NT2/D1 (cell line): Measurements from ENCODE around the gene CELSR1.

ENCODE experiments used
- DNase-seq: peaks from one replicate; pipeline ENCODE4 v3.0.0-alpha.2; 2011; ENCODE audit warnings: low read depth, low spot score
- H3K27me3 ChIP-seq: 2 replicates; pipeline ENCODE4 v1.6.0; 2011; ENCODE audit warnings: mild to moderate bottlenecking; ENCODE audit not compliant: insufficient read length, insufficient read depth
- H3K36me3 ChIP-seq: 2 replicates; pipeline ENCODE4 v1.6.1; 2011; ENCODE audit warnings: mild to moderate bottlenecking, low read length, mixed read lengths; ENCODE audit not compliant: insufficient read depth, insufficient read length
- H3K4me1 ChIP-seq: 2 replicates; pipeline ENCODE4 v1.5.1; 2011; ENCODE audit not compliant: insufficient read depth, insufficient read length
- H3K4me3 ChIP-seq: 2 replicates; pipeline ENCODE4 v1.5.1; 2011; ENCODE audit warnings: low read depth; ENCODE audit not compliant: insufficient read length
- H3K9ac ChIP-seq: 2 replicates; pipeline ENCODE4 v1.6.0; 2011; ENCODE audit warnings: low read depth; ENCODE audit not compliant: insufficient read length
- H3K9me3 ChIP-seq: 2 replicates; pipeline ENCODE4 v1.5.1; 2011; ENCODE audit warnings: mild to moderate bottlenecking, low read length; ENCODE audit not compliant: insufficient read depth
- SUZ12 ChIP-seq: IDR thresholded peaks from 2 replicates; pipeline ENCODE4 v1.6.1; 2011; ENCODE audit not compliant: insufficient read length, insufficient read depth; ENCODE audit errors: extremely low read depth
- YY1 ChIP-seq: IDR thresholded peaks from 2 replicates; pipeline ENCODE4 v1.6.1; 2011; ENCODE audit not compliant: insufficient read length, insufficient read depth
- ZNF274 ChIP-seq: IDR thresholded peaks from 2 replicates; pipeline ENCODE4 v1.6.1; 2011; ENCODE audit warnings: mild to moderate bottlenecking, low read depth, low read length

The CELSR1 gene

DNA sequence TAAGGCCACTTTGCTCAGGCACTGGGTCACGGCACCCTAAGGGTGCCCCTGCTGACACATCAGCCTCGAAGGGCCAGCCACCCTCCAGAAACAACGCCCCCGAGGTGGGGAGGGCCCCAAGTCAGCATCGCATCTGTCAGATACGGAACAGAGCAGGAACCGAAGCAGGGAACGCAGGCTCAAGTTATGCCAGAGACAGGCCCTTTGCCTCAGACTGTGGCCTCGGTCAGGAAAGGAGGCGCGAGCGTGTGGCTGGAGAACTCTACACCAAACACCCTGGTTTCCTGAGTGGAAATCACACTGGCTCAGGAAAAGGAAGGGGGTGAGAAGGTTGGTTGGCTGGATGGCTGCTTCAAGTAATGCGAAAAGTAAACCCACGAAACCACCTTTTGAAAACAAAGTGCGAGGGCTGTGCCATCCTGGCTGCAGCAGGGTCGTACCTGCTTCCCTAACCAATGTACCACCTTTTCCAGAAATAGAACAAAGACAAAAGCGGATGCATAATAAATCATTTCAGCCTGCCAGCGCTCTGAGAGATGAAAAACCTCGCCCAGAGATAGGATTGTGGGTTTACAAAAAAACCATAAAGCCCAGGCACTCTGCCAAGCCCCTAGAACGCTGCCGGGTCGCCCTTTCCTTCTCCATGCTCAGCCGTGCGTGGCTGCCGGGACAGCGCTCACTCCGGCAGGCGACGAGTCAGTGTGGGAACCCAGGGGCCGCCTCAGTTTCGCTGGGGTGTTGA is 163.3 kb downstream of the CELSR1 start:
- Histone ChIP-seq H3K4me3 (no peak overlapping the region), H3K27me3 (no peaks in the 10 kb centered on the region), H3K9ac (no peak overlapping the region), H3K9me3 (peaks cover 16% of the 10 kb centered on the region), H3K4me1 (peaks cover 11% of the 10 kb centered on the region), H3K36me3 (peaks cover 10% of the 10 kb centered on the region)
- DNase-seq: no peak
- TF ChIP-seq YY1 (no peak), SUZ12 (no peak), ZNF274 (no peak)

DNA sequence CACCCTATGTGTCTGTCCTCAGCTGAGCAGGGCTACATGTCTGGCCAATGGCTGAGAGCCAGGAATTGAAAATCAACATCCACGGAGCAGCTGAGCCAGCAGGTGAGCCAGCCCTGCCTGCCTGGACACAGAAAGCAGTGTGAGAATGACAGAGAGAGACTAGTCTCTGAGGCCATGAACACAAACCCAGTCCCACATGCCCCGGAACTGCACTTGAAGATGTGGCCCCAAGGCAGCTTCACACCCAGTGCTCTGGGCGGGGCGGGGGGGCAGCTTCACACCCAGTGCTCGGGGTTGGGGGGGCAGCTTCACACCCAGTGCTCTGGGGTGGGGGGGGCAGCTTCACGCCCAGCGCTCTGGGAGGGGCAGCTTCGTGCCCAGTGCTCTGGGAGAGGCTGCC is 164.3 kb downstream of the CELSR1 start:
- Histone ChIP-seq H3K4me3 (no peak overlapping the region), H3K9me3 (peaks cover 16% of the 10 kb centered on the region), H3K36me3 (peaks cover 10% of the 10 kb centered on the region), H3K27me3 (no peaks in the 10 kb centered on the region), H3K4me1 (peaks cover 6% of the 10 kb centered on the region), H3K9ac (no peak overlapping the region)
- TF ChIP-seq YY1 (no peak), ZNF274 (no peak), SUZ12 (no peak)
- DNase-seq: no peak

DNA sequence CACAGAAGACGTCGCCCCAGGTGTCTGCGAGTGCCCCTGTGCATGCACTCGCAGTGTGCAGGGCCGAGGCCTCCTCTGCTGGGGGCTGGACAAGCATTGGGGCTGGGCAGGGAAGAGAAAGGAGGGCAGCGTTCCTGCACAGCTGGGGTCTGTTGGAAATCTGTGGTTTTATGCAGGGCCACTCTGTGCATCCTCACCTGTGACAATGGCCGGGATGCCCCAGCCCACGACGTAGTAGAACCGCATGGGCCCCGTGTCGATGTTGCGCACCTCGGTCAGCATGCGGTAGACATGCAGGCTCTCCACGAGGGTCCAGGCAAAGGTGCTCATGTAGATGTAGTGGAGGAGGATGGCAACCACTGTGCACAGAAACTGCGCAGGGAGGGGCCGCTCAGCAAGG is 164.7 kb downstream of the CELSR1 start:
- no peak overlapping the region for H3K4me3 ChIP-seq
- DNase-seq: no peak
- H3K9me3 ChIP-seq: peaks cover 16% of the 10 kb centered on the region
- H3K27me3 ChIP-seq: no peaks in the 10 kb centered on the region
- no peak for TF ChIP-seq YY1
- no peak for TF ChIP-seq SUZ12
- no peak for TF ChIP-seq ZNF274
- no peak overlapping the region for H3K9ac ChIP-seq
- H3K4me1 ChIP-seq: peaks cover 11% of the 10 kb centered on the region
- peaks cover 10% of the 10 kb centered on the region for H3K36me3 ChIP-seq

DNA sequence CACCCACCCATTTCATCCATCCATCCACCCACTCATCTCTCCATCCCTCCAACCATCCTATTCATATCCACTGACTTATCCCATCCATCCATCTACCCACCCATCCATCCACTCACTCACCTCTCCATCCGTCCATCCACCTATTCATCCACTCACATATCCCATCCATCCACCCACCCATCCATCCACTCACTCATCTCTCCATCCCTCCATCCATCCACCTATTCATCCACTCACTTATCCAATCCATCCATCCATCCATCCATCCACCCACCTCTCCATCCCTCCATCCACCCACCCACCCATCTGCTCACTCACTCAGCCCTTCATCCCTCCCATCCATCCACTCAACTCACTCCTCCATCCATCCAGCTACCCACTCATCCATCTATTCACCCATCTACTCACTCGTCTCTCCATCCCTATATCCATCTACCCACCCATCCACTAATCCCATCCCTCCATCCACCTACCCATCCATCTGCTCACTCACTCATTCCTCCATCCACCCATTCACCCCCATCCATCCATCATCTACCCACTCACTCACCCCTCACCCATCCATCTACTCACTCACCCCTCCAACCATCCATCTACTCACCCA is 165.7 kb downstream of the CELSR1 start:
- Histone ChIP-seq H3K27me3 (no peaks in the 10 kb centered on the region), H3K36me3 (peaks cover 11% of the 10 kb centered on the region), H3K4me3 (no peak overlapping the region), H3K9ac (no peak overlapping the region), H3K9me3 (peaks cover 12% of the 10 kb centered on the region), H3K4me1 (peaks cover 11% of the 10 kb centered on the region)
- no peak for DNase-seq
- TF ChIP-seq YY1: no peak
- no peak for TF ChIP-seq ZNF274
- no peak for TF ChIP-seq SUZ12

DNA sequence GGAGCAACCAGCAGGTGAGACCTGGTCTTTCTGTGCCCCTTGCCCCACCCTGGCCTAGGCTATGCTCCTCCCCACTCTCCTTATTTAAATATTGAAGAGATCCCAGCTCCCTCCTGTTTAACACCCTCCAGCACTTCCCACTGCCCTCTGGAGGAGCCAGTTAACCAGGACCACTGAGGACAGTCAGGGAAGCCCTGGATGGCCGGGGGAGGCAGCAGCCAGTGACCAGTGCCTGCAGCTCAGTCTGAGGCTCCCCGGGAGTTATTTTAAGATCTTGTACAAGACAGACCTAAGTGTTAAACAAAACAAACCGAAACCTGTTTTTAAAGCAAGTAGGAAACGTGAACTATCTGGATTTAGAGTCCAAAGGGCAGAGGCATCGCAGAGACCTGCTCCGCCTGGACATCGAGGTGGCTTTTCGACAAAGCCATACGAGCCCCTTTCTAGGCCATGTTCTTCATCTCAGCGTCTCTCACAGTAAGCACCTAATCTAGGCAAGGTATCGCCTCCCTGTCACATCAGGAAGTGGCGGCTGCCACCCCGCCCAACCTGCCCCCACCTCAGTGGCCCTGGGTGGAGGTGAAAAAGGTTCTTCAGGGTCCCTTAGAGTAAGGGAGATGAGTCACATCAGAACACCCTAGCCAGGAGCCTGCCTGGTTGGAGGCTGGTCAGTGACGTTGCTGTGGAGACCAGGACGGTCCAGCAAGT is 166.7 kb downstream of the CELSR1 start:
- no peak overlapping the region for H3K9ac ChIP-seq
- H3K9me3 ChIP-seq: peaks cover 3% of the 10 kb centered on the region
- H3K4me1 ChIP-seq: peaks cover 11% of the 10 kb centered on the region
- TF ChIP-seq YY1 (no peak), ZNF274 (no peak), SUZ12 (no peak)
- DNase-seq: no peak
- H3K4me3 ChIP-seq: no peak overlapping the region
- H3K36me3 ChIP-seq: peaks cover 13% of the 10 kb centered on the region
- H3K27me3 ChIP-seq: no peaks in the 10 kb centered on the region

DNA sequence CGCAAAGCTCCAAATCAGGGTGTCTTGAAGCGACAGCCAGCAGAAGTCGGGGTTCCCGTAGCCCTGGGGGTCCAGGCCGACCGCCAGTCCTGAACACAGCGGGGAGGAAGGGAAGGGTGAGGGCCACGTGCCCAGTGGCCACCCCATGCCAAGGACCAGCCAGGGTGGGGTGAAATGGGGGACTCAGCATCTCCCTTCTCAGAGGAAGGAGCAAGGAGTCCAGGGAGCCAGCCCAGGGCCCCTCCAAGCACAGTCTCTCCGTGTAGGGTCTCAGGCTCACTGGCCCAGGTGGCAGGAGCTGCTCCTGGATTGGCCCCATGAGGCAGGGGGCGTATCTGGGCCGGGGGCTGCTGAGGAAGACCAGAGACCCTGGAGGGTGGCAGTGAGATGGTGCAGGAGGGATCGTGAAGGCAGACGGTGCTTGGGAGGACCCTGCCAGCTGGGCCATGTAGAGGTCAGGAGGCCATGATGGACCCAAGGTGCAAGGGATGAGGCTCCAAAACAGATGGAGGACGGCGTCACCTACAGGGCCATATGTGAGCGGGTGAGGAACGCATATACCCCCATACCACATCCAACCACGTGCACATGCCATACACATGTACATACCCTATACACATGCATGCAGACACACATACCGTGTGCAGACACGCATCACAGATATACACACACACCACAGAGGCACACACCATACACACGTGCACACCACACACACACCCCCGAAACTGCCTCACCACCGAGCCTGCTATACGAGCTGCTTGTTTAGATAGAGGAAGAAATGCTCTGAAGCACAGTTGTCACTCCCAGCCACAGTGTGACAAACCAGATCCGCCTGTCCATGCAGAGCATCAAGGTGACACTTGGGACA is 167.5 kb downstream of the CELSR1 start:
- Histone ChIP-seq H3K27me3 (no peaks in the 10 kb centered on the region), H3K4me1 (peaks cover 11% of the 10 kb centered on the region), H3K4me3 (no peak overlapping the region), H3K9me3 (no peaks in the 10 kb centered on the region), H3K9ac (no peak overlapping the region), H3K36me3 (peaks cover 17% of the 10 kb centered on the region)
- no peak for DNase-seq
- TF ChIP-seq YY1 (no peak), SUZ12 (no peak), ZNF274 (no peak)
